GM19328 (cell line): Measurements from ENCODE around the gene LRRC23.

Experiments
- ATAC-seq: cut with Tn5 transposase; IDR thresholded peaks from one replicate; pipeline ENCODE4 v1.9.1; 2021; ENCODE audit warnings: mild to moderate bottlenecking, moderate library complexity; ENCODE audit not compliant: unreplicated experiment

LRRC23 gene

GRCh38 chr12:6942331-6942665 lies 37.7 kb downstream of the LRRC23 start:
- no peak for ATAC-seq

- ATAC-seq, result peak; percentile 23
Measured at GRCh38 chr12:6943389-6943721, 38.7 kb downstream of the LRRC23 start.

GRCh38 chr12:6943722-6944380 lies 39.2 kb downstream of the LRRC23 start, which contains the start of the genes C12orf57 and RNU7-1:
C12orf57 (plus strand) TSS chr12:6944022; CDS start chr12:6944122, 100 bp downstream.
RNU7-1 (plus strand) TSS chr12:6943816.
- peak; percentile 29 for ATAC-seq

GRCh38 chr12:6944381-6945186 lies 40.0 kb downstream of the LRRC23 start:
- ATAC-seq, result peak; percentile 33

- no peak for ATAC-seq
Measured at GRCh38 chr12:6945613-6946012, 41.0 kb downstream of the LRRC23 start.

GRCh38 chr12:6946033-6946919 lies 41.7 kb downstream of the LRRC23 start:
- no peak for ATAC-seq

GRCh38 chr12:6946920-6947374 lies 42.3 kb downstream of the LRRC23 start:
- no peak for ATAC-seq

GRCh38 chr12:6947615-6948014 lies 43.0 kb downstream of the LRRC23 start:
- ATAC-seq, result no peak

- no peak for ATAC-seq
Measured at GRCh38 chr12:6948873-6949594, 44.4 kb downstream of the LRRC23 start.

GRCh38 chr12:6950401-6950801 lies 45.8 kb downstream of the LRRC23 start:
- no peak for ATAC-seq

- no peak for ATAC-seq
Measured at GRCh38 chr12:6950811-6951540, 46.4 kb downstream of the LRRC23 start, which contains the start of gene PTPN6. PTPN6 (plus strand) TSS chr12:6951356; CDS start chr12:6951513, 157 bp downstream.

GRCh38 chr12:6951551-6952120 lies 47.0 kb downstream of the LRRC23 start:
- ATAC-seq, result no peak

GRCh38 chr12:6952121-6952862 lies 47.7 kb downstream of the LRRC23 start:
- no peak for ATAC-seq

- no peak for ATAC-seq
Measured at GRCh38 chr12:6952863-6953441, 48.3 kb downstream of the LRRC23 start.

GRCh38 chr12:6953442-6954315 lies 49.1 kb downstream of the LRRC23 start:
- ATAC-seq, result peak; percentile 37

GRCh38 chr12:6954316-6955107 lies 49.9 kb downstream of the LRRC23 start:
- ATAC-seq, result no peak
